KMS-11 (cell line): ENCODE measurements around the gene GMPPA.

Experiments
- H2AFZ ChIP-seq: fragments of 200-600 bp; sonication (generic); 2 replicates; pipeline ENCODE4 v1.6.1; 2016; ENCODE audit warnings: antibody characterized with exemption, mixed run types, low read depth
- H3K27ac ChIP-seq: fragments of 200-600 bp; sonication (generic); 2 replicates; pipeline ENCODE4 v1.6.1; 2016; ENCODE audit warnings: mild to moderate bottlenecking, mixed run types
- H3K27me3 ChIP-seq: fragments of 200-600 bp; sonication (generic); 2 replicates; pipeline ENCODE4 v1.6.1; 2017; ENCODE audit warnings: mild to moderate bottlenecking, low read depth, mixed run types, moderate library complexity; ENCODE audit not compliant: insufficient read depth
- H3K36me3 ChIP-seq: fragments of 200-600 bp; sonication (generic); 2 replicates; pipeline ENCODE4 v1.6.1; 2017; ENCODE audit warnings: mild to moderate bottlenecking, mixed run types; ENCODE audit not compliant: insufficient read depth
- H3K4me1 ChIP-seq: fragments of 200-600 bp; sonication (generic); 2 replicates; pipeline ENCODE4 v1.6.1; 2016; ENCODE audit warnings: mild to moderate bottlenecking, low read depth, mixed run types; ENCODE audit not compliant: poor library complexity, severe bottlenecking
- H3K4me2 ChIP-seq: fragments of 200-600 bp; sonication (generic); 2 replicates; pipeline ENCODE4 v1.7.0; 2016; ENCODE audit warnings: mild to moderate bottlenecking, mixed run types
- H3K4me3 ChIP-seq: fragments of 200-600 bp; sonication (generic); IDR thresholded peaks from 2 replicates; pipeline ENCODE4 v1.6.1; 2017; ENCODE audit warnings: low read depth, low read length, mixed read lengths; ENCODE audit not compliant: insufficient read depth
- H3K79me2 ChIP-seq: fragments of 200-600 bp; sonication (generic); 2 replicates; pipeline ENCODE4 v1.6.1; 2016; ENCODE audit warnings: low read depth, mixed run types; ENCODE audit not compliant: insufficient read depth
- H3K9ac ChIP-seq: fragments of 200-600 bp; sonication (generic); 2 replicates; pipeline ENCODE4 v1.6.1; 2016; ENCODE audit warnings: mild to moderate bottlenecking, mixed run types
- H4K20me1 ChIP-seq: fragments of 200-600 bp; sonication (generic); 2 replicates; pipeline ENCODE4 v1.6.1; 2016; ENCODE audit warnings: mild to moderate bottlenecking, mixed run types; ENCODE audit not compliant: insufficient read depth
- TF ChIP-seq, protein P1 (sequence below): fragments of 200-600 bp; sonication (generic); conservative IDR thresholded peaks from 2 replicates; pipeline ENCODE4 v1.6.1; 2017; ENCODE audit warnings: low read depth, mild to moderate bottlenecking, antibody characterized with exemption, low read length, moderate library complexity, mixed read lengths

The GMPPA gene

DNA sequence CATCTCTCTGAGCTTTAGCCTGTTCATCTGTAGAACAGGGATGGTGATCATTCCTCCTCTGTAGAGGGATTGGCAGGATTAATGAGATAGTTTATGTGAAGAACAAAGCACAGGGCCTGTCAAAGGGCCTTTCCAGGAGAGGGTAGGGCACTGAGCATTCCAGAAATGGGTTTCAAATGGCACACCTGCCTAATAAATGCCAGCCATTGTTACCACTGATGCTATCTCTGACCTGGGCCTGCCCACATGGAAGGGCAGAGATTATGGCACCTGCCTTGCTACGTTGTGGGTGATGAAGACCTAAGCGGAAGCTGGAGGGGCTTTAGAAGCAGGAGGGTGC is 31.0 kb upstream of the GMPPA start:
- Histone ChIP-seq H3K27ac (no peak overlapping the region), H2AFZ (no peak overlapping the region), H3K4me2 (no peak overlapping the region), H3K4me1 (no peaks in the 10 kb centered on the region), H3K36me3 (no peaks in the 10 kb centered on the region), H3K79me2 (no peaks in the 10 kb centered on the region), H3K9ac (no peak overlapping the region), H3K27me3 (peaks cover 17% of the 10 kb centered on the region), H4K20me1 (no peaks in the 10 kb centered on the region), H3K4me3 (no peak overlapping the region)
- TF ChIP-seq, protein P1, sequence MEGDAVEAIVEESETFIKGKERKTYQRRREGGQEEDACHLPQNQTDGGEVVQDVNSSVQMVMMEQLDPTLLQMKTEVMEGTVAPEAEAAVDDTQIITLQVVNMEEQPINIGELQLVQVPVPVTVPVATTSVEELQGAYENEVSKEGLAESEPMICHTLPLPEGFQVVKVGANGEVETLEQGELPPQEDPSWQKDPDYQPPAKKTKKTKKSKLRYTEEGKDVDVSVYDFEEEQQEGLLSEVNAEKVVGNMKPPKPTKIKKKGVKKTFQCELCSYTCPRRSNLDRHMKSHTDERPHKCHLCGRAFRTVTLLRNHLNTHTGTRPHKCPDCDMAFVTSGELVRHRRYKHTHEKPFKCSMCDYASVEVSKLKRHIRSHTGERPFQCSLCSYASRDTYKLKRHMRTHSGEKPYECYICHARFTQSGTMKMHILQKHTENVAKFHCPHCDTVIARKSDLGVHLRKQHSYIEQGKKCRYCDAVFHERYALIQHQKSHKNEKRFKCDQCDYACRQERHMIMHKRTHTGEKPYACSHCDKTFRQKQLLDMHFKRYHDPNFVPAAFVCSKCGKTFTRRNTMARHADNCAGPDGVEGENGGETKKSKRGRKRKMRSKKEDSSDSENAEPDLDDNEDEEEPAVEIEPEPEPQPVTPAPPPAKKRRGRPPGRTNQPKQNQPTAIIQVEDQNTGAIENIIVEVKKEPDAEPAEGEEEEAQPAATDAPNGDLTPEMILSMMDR, result no peak

DNA sequence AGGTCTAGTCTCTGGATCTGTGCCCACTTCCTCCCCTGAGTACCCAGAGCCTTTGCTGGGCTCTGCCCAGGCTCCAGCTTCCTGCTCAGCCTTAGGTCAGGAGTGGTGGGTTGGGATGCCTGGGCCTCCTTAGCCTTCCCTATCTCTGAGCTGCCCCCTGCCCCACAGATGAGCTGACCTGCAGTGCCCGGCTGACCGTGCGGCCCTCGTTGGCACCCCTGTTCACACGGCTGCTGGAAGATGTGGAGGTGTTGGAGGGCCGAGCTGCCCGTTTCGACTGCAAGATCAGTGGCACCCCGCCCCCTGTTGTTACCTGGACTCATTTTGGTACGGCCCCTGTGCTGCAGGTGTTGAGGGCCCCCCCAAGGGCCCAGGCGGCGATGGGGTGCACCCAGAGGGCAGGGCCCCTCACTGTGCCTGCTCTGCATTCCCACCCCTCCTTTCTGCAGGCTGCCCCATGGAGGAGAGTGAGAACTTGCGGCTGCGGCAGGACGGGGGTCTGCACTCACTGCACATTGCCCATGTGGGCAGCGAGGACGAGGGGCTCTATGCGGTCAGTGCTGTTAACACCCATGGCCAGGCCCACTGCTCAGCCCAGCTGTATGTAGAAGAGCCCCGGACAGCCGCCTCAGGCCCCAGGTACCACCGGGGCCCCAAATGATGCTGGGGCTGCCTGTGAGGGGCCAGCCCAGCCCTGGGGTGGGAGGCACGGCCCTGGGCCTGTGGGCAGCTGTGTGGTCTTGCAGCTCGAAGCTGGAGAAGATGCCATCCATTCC is 30.1 kb upstream of the GMPPA start:
- H3K79me2 ChIP-seq, result no peaks in the 10 kb centered on the region
- H4K20me1 ChIP-seq, result no peaks in the 10 kb centered on the region
- H3K4me3 ChIP-seq, result no peak overlapping the region
- no peaks in the 10 kb centered on the region for H3K4me1 ChIP-seq
- TF ChIP-seq, protein P1, result no peak
- no peak overlapping the region for H3K27ac ChIP-seq
- peaks cover 17% of the 10 kb centered on the region for H3K27me3 ChIP-seq
- H3K4me2 ChIP-seq, result no peak overlapping the region
- no peaks in the 10 kb centered on the region for H3K36me3 ChIP-seq
- no peak overlapping the region for H2AFZ ChIP-seq
- no peak overlapping the region for H3K9ac ChIP-seq

DNA sequence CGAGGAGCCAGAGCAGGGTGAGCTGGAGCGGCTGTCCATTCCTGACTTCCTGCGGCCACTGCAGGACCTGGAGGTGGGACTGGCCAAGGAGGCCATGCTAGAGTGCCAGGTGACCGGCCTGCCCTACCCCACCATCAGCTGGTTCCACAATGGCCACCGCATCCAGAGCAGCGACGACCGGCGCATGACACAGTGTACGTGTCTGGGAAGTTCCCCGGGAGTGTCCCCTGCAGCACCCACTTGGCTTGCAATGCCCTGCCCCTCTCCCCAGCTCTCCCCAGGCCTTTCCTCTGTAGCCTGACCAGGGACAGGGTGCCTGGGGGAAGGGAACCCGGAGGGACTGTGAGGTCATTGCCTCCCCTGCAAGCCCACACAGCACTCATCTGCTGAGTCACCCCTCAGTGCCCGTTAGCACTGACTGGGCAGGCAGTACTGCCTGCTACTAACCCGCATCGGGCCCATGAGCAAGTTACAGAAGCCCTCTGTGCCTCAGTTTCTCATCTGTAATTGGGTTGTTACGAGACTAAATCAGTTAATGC is 29.4 kb upstream of the GMPPA start:
- Histone ChIP-seq H3K27ac (no peak overlapping the region), H3K79me2 (no peaks in the 10 kb centered on the region), H3K4me2 (no peak overlapping the region), H3K36me3 (no peaks in the 10 kb centered on the region), H2AFZ (no peak overlapping the region), H3K4me3 (no peak overlapping the region), H3K4me1 (no peaks in the 10 kb centered on the region), H3K27me3 (peaks cover 22% of the 10 kb centered on the region), H4K20me1 (no peaks in the 10 kb centered on the region), H3K9ac (no peak overlapping the region)
- TF ChIP-seq, protein P1, result no peak

DNA sequence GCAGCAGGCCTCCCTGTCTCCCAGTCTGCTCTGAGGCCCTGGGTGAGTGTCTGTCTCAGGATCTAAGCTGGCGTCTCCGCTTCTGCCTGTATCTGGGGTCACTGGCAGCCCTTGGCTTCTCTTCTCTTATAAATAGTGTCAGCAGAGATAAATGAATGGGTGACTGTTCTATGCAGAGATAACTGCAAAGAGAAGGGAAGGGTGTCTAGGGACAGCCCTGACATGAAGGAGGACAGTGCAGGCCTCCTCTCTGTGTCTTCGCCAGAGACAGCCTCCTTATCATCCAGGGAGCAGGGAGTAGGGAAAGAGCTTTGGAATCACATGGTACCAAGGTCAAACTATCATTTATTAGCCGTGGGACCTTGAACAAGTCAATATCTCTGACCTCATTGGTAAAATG is 28.3 kb upstream of the GMPPA start:
- peaks cover 32% of the 10 kb centered on the region for H3K27me3 ChIP-seq
- no peaks in the 10 kb centered on the region for H3K79me2 ChIP-seq
- no peaks in the 10 kb centered on the region for H3K4me1 ChIP-seq
- no peak overlapping the region for H3K9ac ChIP-seq
- TF ChIP-seq, protein P1, result no peak
- H3K27ac ChIP-seq, result no peak overlapping the region
- no peaks in the 10 kb centered on the region for H3K36me3 ChIP-seq
- H4K20me1 ChIP-seq, result no peaks in the 10 kb centered on the region
- no peak overlapping the region for H2AFZ ChIP-seq
- no peak overlapping the region for H3K4me2 ChIP-seq
- no peak overlapping the region for H3K4me3 ChIP-seq
